WTC11 (cell line): ENCODE measurements around the gene WNT16.

Source experiments
- CTCF ChIP-seq: fragments of 200-600 bp; IDR thresholded peaks from 2 replicates; pipeline ENCODE4 v1.8.0; 2022; ENCODE audit warnings: antibody characterized with exemption
- FOXK1 ChIP-seq: sonication (generic); formaldehyde crosslinking; IDR thresholded peaks from 2 replicates; pipeline ENCODE4 v1.8.0; 2022; ENCODE audit warnings: mild to moderate bottlenecking, moderate library complexity, missing genetic modification reagents
- ZNF425 ChIP-seq: fragments of 250-450 bp; sonication (Bioruptor Pico); conservative IDR thresholded peaks from 2 replicates; pipeline ENCODE4 v1.9.0; 2021; ENCODE audit warnings: mild to moderate bottlenecking
- TF ChIP-seq, protein P1 (sequence below): sonication (generic); formaldehyde crosslinking; IDR thresholded peaks from 2 replicates; pipeline ENCODE4 v1.8.0; 2022; ENCODE audit warnings: mild to moderate bottlenecking, missing genetic modification reagents

- no peak for TF ChIP-seq CTCF
- TF ChIP-seq FOXK1 (CRISPR knock-in tag), result no peak
- TF ChIP-seq ZNF425 (CRISPR knock-in tag), result no peak
- TF ChIP-seq, protein P1, sequence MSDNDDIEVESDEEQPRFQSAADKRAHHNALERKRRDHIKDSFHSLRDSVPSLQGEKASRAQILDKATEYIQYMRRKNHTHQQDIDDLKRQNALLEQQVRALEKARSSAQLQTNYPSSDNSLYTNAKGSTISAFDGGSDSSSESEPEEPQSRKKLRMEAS, result no peak
Observed at GRCh38 chr7:121385800-121386179, 57.0 kb downstream of the WNT16 start.
